ENCODE results near the gene NUDT7.

Gene NUDT7

GRCh38 chr16:77759821-77760220 is 37.5 kb downstream of the NUDT7 start:
- TF ChIP-seq CTCF (IDR thresholded peaks at IDR 0.05), result no peak
- TF ChIP-seq ZFX (IDR thresholded peaks at IDR 0.05; ENCODE audit: borderline replicate concordance), result no peak
- H3K27ac ChIP-seq, result no peak overlapping the region

GRCh38 chr16:77760800-77761199 is 38.5 kb downstream of the NUDT7 start:
- H3K27ac ChIP-seq, result no peak overlapping the region
- TF ChIP-seq CTCF (IDR thresholded peaks at IDR 0.05), result no peak
- no peak for TF ChIP-seq ZFX (IDR thresholded peaks at IDR 0.05; ENCODE audit: borderline replicate concordance)

GRCh38 chr16:77761204-77761603 is 38.9 kb downstream of the NUDT7 start:
- no peak for TF ChIP-seq ZFX (IDR thresholded peaks at IDR 0.05; ENCODE audit: borderline replicate concordance)
- TF ChIP-seq CTCF (IDR thresholded peaks at IDR 0.05), result no peak
- H3K27ac ChIP-seq, result no peak overlapping the region

- no peak overlapping the region for H3K27ac ChIP-seq
- TF ChIP-seq ZFX (IDR thresholded peaks at IDR 0.05; ENCODE audit: borderline replicate concordance), result no peak
- TF ChIP-seq CTCF (IDR thresholded peaks at IDR 0.05), result no peak
Observed at GRCh38 chr16:77762262-77762661, 39.9 kb downstream of the NUDT7 start.

GRCh38 chr16:77763994-77764393 is 41.7 kb downstream of the NUDT7 start:
- TF ChIP-seq ZFX (IDR thresholded peaks at IDR 0.05; ENCODE audit: borderline replicate concordance) (no peak), CTCF (IDR thresholded peaks at IDR 0.05) (no peak)
- no peak overlapping the region for H3K27ac ChIP-seq

- no peak for TF ChIP-seq ZFX (IDR thresholded peaks at IDR 0.05; ENCODE audit: borderline replicate concordance)
- H3K27ac ChIP-seq, result no peak overlapping the region
Observed at GRCh38 chr16:77767211-77767610, 44.9 kb downstream of the NUDT7 start.

- H3K27ac ChIP-seq, result no peak overlapping the region
- TF ChIP-seq CTCF (IDR thresholded peaks at IDR 0.05) (no peak), ZFX (IDR thresholded peaks at IDR 0.05; ENCODE audit: borderline replicate concordance) (no peak)
Observed at GRCh38 chr16:77767826-77768225, 45.5 kb downstream of the NUDT7 start.

Measured in 22Rv1 (cell line).